Urinary bladder (tissue), 4 donors: ENCODE measurements around the gene FAM9A. TPM values are rescaled to one million over a fixed set of nuclear protein-coding genes. Genes with fewer than 3 reads are reported as not detected.
"Not testable (repeated sequence)": the region's sequence is repeated elsewhere in the genome, so short reads cannot be mapped to it uniquely, and the experiment has no call there.

Source experiments
- DNase-seq: peaks from one replicate; pipeline ENCODE4 v3.0.0-alpha.2; 2015; ENCODE audit errors: extremely low spot score
- H3K27ac ChIP-seq: one replicate; pipeline ENCODE4 v1.5.1; 2013; ENCODE audit warnings: low read depth, mild to moderate bottlenecking, moderate library complexity
- H3K36me3 ChIP-seq: one replicate; pipeline ENCODE4 v1.6.1; 2013; ENCODE audit warnings: mild to moderate bottlenecking, moderate library complexity; ENCODE audit not compliant: insufficient read depth
- H3K4me1 ChIP-seq: one replicate; pipeline ENCODE4 v1.6.1; 2013; ENCODE audit warnings: mild to moderate bottlenecking, moderate library complexity; ENCODE audit not compliant: insufficient read depth
- H3K4me3 ChIP-seq: one replicate; pipeline ENCODE4 v1.5.1; 2013; ENCODE audit warnings: low read depth, low read length
- WGBS: extraction: QIAGEN DNeasy Blood & Tissue Kit; methylation state at CpG from one replicate; pipeline ENCODE4 v1.1.7; 2013; 5-methylcytosine and 5-hydroxymethylcytosine counted together
- polyA plus RNA-seq: library from polyadenylated mRNA; stranded (reverse); fragments of 200-250 nt; gene quantifications from one replicate; pipeline ENCODE4 v1.2.3, GENCODE V29; 2013
- total RNA-seq: library from RNA; depleted of rRNA; stranded (reverse); fragments of >200 nt; gene quantifications from one replicate; pipeline ENCODE4 v1.2.3, GENCODE V29; 2014
- donor health status: healthy with polysubstance abuse.
- donor health status: healthy.

The FAM9A gene
- total and polyA plus RNA-seq, 2 donors, result not detected

DNA sequence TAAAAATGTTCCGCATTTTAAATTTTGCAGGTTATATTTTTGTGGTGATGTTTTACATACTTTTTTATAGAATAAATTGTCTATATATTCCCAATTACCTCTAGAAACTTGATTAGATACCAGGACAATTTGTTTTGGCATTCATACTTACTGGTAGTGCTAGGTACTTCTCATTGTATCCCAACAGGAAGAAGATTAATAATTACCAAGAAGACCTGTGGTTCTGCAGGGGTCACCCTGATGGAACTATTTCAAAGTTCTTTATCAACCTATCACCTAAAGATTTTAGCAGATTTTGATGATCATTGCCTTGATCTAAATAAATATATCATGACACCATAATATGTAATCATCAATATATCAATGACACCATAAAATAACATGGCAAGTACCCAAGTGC, 22.5 kb upstream of the FAM9A start:
- H3K4me1 ChIP-seq, result no peaks in the 10 kb centered on the region
- no peak overlapping the region for H3K4me3 ChIP-seq
- H3K36me3 ChIP-seq, result no peaks in the 10 kb centered on the region
- 98% methylated on average over 1 of the region's 1 CpG for WGBS
- H3K27ac ChIP-seq, result no peak overlapping the region
- no peak for DNase-seq

DNA sequence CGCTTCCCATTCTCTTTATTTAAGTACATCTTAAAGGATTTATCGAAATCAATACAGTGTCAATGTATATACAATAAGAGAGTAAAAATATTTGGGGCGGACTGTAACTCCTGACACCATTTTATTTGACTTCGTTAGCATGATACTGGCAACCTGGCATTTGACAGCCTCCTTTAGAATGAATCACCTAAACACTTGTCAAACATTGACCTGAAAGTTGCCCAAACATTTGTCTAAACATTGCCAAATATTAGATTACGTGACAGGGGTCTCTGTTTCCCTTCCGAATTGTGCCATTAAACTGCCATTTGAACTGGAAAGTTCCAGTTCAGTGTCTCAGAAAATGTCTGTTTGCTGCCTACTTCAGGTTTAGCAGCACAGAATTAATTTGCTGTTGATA, 20.8 kb upstream of the FAM9A start:
- WGBS, result 97% methylated on average over 6 of the region's 6 CpGs
- no peak overlapping the region for H3K4me3 ChIP-seq
- H3K27ac ChIP-seq, result no peak overlapping the region
- DNase-seq, result no peak
- H3K4me1 ChIP-seq, result no peaks in the 10 kb centered on the region
- no peaks in the 10 kb centered on the region for H3K36me3 ChIP-seq

DNA sequence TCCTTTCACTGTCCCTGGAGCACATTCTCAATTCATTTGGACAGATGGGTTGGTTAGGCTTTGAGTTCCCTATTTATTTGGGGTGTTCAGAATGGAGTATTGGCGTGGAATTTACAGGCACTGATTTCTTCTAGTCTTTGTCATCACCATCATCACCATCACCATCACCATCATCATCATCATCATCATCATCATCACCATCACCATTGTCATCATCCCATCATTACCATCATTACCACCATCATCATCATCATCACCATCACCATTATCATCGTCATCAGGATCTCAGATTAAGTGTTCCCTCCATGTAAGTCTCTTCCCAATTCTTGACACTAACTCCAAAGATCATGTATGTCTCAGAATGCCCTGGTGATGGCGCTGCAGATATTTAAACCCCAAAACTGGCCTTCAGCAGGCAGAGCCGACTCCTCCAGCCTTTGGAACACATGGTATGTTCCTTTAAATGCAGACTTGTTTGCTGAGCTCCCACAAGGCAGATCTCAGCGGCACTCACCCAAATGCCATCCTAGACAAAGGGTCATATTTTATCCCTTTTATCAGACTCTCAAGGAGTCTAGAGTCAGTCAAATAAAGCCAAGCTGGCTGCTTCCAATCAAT, 19.8 kb upstream of the FAM9A start:
- 57% methylated on average over 5 of the region's 5 CpGs for WGBS
- Histone ChIP-seq H3K4me1 (no peaks in the 10 kb centered on the region), H3K36me3 (no peaks in the 10 kb centered on the region), H3K4me3 (no peak overlapping the region), H3K27ac (no peak overlapping the region)
- DNase-seq, result no peak

DNA sequence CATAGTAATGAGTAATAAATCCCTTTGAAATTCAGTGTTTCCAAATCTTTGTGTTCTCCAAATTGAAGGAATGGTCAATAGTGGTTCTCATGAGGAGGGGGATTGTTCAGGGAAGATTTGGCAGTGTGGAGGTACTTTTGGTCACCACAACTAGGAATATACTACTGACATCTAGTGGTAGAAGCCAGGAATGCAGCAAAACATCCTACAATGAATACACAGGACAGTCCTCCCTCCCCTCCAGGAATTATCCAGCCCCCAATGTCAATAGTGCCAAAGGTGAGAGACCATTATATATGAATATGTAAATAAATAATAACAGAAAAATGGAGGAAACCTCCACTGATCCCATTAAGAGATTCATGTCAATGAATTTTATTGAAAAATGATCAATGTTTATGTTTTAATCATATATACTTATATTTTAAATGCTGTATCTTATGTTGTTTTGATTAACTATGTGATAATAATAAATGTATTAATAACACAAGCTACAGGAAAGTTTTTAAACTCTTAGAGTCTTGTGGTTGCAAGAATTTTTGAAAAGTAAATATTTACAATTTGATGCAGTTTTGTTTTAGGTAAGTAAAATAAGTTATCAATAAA, 14.4 kb upstream of the FAM9A start:
- no peak for DNase-seq

DNA sequence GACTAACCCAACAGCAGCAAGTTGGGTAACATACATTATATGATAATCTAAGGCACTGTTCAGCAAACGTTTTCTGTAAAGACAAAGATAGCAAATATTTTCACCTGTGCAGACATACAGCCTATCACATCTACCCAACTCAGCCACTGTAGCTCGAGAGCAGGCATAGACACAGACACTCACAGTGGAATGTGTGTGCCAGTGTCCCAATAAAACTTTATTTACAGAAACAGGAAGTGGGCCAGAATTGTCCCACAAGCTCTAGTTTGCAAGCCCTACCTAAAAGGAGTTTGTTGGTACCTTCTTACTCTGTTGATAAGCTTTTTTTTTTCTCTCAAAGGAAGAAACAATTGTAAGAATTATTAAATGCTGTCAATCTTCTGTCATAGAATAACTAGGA, 11.9 kb upstream of the FAM9A start:
- no peaks in the 10 kb centered on the region for H3K36me3 ChIP-seq
- DNase-seq, result no peak
- H3K4me3 ChIP-seq, result no peak overlapping the region
- H3K4me1 ChIP-seq, result no peaks in the 10 kb centered on the region
- WGBS, result 70% methylated on average over 2 of the region's 2 CpGs
- no peak overlapping the region for H3K27ac ChIP-seq

More for the DNA sequence above, 14.4 kb upstream of the FAM9A start:
- H3K4me1 ChIP-seq, result no peaks in the 10 kb centered on the region
- H3K36me3 ChIP-seq, result no peaks in the 10 kb centered on the region
- no peak overlapping the region for H3K27ac ChIP-seq
- H3K4me3 ChIP-seq, result no peak overlapping the region

DNA sequence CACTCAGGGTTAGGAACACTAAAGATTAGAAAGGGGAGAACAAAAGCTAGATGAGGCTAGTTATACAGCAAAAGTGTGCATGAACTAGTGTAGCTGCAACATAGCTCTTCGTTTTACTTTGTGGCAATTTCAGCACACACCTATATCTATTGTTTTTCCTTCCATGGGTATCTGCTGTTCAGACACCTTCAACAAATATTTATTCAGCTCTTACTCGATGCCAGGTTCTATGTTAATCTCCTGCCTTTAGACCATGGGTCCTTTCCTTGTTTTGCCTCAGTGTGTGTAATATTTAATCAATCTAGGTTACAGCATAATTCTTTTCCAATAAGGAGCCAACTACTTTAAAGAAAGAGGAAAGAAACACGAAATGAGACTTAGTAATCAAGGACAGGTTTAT, 10.4 kb upstream of the FAM9A start:
- Histone ChIP-seq H3K4me1 (no peaks in the 10 kb centered on the region), H3K27ac (no peak overlapping the region), H3K4me3 (no peak overlapping the region), H3K36me3 (no peaks in the 10 kb centered on the region)
- no peak for DNase-seq
- WGBS, result 67% methylated on average over 3 of the region's 3 CpGs

DNA sequence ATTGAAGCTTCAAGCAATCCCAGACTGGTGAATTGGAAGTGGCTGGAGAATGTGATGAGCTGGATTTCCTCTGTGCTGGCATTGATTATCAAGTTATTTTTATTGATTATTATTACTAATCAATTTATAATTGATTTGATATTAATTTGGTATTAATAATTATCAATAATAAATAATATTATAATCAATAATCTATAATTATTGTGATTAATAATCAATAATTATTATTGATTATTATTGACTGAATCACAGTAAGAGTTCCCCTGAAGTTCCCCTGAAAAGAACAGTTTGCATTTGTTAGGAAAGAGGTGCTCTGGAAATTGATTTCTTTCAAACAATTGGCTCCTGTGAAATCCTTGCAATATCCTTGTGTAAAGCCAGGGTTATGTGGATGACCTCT, 7.5 kb upstream of the FAM9A start:
- no peak for DNase-seq
- Histone ChIP-seq H3K27ac (no peak overlapping the region), H3K36me3 (no peaks in the 10 kb centered on the region), H3K4me3 (no peak overlapping the region), H3K4me1 (no peaks in the 10 kb centered on the region)

DNA sequence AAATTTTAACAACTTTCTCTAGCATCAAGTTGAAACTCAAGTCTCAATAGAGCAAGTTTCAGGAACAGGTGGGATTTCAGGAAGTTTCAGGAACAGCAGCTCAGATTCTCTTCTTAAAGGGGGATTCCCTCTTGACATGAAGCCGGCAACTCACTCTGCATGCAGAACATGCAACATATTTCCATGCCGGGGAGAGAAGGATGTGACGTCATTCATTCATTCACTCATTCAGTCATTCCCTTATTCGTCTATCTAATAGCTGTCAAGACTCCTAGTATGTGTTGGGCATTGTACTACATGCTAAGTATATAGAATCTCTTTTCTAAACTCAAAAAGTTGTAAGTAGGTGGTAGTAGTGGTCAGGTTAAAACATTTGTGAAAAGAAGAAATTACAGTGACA, 4.8 kb upstream of the FAM9A start:
- no peak for DNase-seq
- H3K36me3 ChIP-seq, result no peaks in the 10 kb centered on the region
- no peak overlapping the region for H3K4me3 ChIP-seq
- WGBS, result 80% methylated on average over 4 of the region's 4 CpGs
- H3K4me1 ChIP-seq, result no peaks in the 10 kb centered on the region
- no peak overlapping the region for H3K27ac ChIP-seq

DNA sequence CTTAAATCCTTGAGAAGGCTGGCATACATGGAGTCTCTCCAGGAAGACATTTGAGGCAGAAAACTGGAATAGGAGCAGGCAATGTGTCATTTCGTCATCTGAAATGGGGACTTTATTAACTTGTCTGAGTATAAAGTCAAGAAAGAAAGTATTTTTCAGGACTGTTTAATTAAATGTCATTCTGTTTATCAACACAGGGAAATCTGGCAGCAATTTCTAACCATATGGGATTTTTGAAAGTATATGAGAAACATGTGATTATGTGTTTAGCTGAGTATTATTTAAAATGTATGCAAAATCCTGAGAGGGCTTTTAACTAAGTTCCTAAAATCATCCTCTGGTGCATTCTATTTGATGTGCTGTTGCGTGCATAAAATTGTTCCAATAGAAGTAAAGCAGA, 3.9 kb upstream of the FAM9A start:
- H3K4me3 ChIP-seq, result no peak overlapping the region
- no peak for DNase-seq
- H3K4me1 ChIP-seq, result no peaks in the 10 kb centered on the region
- H3K27ac ChIP-seq, result no peak overlapping the region
- H3K36me3 ChIP-seq, result no peaks in the 10 kb centered on the region
- WGBS, result 69% methylated on average over 2 of the region's 2 CpGs

DNA sequence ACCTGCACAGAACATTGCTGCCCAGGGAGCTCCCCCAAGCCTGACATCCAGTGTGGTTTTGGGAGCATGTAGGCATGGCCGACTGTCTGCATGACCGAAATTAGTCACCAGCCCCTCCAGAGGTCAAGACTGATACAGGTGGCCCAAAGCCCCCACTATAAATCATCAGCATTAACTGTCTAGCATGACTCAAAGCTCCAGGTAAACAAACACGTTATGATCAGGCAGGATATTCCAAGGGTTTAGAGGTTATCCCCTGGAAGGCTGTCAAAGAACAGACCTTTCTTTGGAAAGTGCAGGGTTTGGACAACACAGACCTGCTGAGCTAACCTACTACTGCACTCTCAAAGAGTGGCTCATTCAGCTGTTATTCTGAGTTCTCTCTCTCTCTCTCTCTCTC, 2.1 kb upstream of the FAM9A start:
- WGBS, result 56% methylated on average over 3 of the region's 3 CpGs
- H3K27ac ChIP-seq, result no peak overlapping the region
- H3K4me3 ChIP-seq, result no peak overlapping the region
- H3K36me3 ChIP-seq, result no peaks in the 10 kb centered on the region
- DNase-seq, result no peak
- no peaks in the 10 kb centered on the region for H3K4me1 ChIP-seq

DNA sequence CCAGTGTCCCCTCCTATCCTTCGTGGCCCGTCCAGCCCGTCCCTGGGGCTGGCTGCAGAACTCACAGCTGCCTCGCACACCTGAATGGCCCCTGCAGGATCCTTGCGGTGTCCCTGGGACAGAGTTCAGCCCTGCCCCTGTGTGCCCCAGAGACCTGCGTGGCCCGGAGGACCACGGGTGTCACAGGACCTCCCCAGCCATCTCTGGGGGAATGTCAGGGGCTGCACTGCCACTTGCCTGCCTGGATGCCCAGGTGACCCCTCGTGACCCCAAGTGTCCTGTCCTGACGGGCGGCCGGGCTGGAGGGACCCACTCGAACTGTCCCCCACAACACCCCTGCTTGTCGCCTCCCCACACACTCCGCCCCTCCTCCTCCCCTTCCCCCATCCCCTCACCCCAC, 832 bp downstream of the FAM9A start:
- H3K27ac ChIP-seq, H3K4me1 ChIP-seq, DNase-seq, H3K36me3 ChIP-seq, H3K4me3 ChIP-seq: not testable (repeated sequence)
- 97% methylated on average over 14 of the region's 15 CpGs for whole genome bisulfite sequencing

DNA sequence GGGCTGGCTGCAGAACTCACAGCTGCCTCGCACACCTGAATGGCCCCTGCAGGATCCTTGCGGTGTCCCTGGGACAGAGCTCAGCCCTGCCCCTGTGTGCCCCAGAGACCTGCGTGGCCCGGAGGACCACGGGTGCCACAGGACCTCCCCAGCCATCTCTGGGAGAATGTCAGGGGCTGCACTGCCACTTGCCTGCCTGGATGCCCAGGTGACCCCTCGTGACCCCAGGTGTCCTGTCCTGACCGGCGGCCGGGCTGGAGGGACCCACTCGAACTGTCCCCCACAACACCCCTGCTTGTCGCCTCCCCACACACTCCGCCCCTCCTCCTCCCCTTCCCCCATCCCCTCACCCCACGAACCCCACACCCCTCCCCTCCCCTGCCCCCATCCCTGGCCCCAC, 1.9 kb downstream of the FAM9A start:
- DNase-seq, result not testable (repeated sequence)
- 97% methylated on average over 12 of the region's 13 CpGs for WGBS

DNA sequence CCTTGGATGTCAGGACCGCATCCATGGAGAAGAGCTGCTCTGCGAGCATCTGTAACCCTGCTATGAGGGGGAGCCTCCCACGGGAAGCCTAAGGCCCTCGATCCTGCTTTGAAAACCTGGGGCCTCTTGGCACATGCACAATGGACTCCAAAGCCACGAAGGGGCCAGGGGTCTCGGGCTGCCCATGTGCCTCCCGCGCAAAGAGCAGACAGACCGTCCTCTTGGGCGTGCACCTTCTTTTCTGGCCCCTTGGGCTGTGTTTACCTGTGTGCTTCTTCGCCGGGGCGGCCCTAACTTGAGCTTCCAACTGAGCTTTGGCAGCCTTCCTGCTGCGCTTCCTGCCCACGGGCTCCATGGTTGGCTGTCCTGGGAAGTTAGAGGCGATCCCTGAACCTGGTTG, 2.5 kb downstream of the FAM9A start:
- WGBS, result 93% methylated on average over 15 of the region's 16 CpGs
- H3K27ac ChIP-seq, result not testable (repeated sequence)

More for the DNA sequence above, 1.9 kb downstream of the FAM9A start:
- not testable (repeated sequence) for H3K27ac ChIP-seq, H3K4me3 ChIP-seq, H3K4me1 ChIP-seq, H3K36me3 ChIP-seq

DNA sequence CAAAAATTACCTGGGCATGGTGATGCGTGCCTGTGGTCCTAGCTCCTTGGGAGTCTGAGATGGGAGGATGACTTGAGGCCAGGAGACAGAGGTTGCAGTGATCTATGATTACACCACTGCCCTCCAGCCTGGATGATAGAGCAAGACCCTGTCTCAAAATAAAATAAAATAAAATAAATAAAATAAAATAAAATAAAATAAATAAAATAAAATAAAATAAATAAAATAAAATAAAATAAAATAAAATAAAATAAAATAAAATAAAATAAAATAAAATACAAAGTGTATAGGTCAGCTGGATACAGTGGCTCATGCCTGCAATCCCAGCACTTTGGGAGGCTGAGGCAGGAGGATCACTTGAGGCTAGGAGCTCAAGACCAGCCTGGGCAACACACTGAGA, 14.1 kb downstream of the FAM9A start:
- WGBS, result 95% methylated on average over 1 of the region's 1 CpG
- not testable (repeated sequence) for H3K27ac ChIP-seq, H3K4me1 ChIP-seq, H3K36me3 ChIP-seq, DNase-seq, H3K4me3 ChIP-seq

More for the DNA sequence above, 2.5 kb downstream of the FAM9A start:
- H3K4me1 ChIP-seq, H3K36me3 ChIP-seq, DNase-seq, H3K4me3 ChIP-seq: not testable (repeated sequence)

DNA sequence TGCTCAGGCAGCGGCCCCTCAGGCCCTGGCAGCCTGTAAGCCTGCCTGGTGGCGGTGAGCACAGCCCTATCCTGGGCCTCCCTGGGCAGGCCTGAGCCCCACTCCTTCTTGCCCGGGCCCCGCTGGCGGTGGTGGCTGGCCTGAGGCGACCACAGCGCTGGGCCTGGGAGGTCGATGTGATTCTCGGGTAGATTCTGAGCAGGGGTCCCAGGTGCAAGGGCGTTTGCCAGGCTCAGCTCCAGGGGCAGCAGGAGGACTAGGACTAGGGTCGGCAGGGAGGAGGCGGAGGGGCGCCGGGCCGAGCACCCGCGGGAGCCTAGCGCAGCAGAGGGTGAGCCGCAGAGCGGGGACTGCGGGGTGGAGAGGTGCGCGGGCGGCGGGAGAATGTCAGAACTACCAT, 17.0 kb downstream of the FAM9A start:
- no peak overlapping the region for H3K27ac ChIP-seq
- no peaks in the 10 kb centered on the region for H3K4me1 ChIP-seq
- WGBS, result 93% methylated on average over 25 of the region's 25 CpGs
- H3K36me3 ChIP-seq, result no peaks in the 10 kb centered on the region
- DNase-seq, result no peak
- no peak overlapping the region for H3K4me3 ChIP-seq
